Neuronal stem cell (in vitro differentiated cells): Measurements from ENCODE around the gene PROSER3.

Experiments used
- DNase-seq: peaks from one replicate; pipeline ENCODE4 v3.0.0-alpha.2; 2013; ENCODE audit warnings: low spot score
- H2AFZ ChIP-seq: one replicate; pipeline ENCODE4 v1.6.1; 2013; ENCODE audit warnings: mild to moderate bottlenecking, low read length, inconsistent platforms
- H2AK5ac ChIP-seq: 2 replicates; pipeline ENCODE4 v1.6.1; 2013; ENCODE audit warnings: low read depth, mild to moderate bottlenecking, inconsistent platforms, low read length, moderate library complexity, mixed read lengths
- H2BK120ac ChIP-seq: 2 replicates; pipeline ENCODE4 v1.6.1; 2013; ENCODE audit warnings: low read depth, mild to moderate bottlenecking, inconsistent platforms, low read length, moderate library complexity, mixed read lengths
- H2BK12ac ChIP-seq: one replicate; pipeline ENCODE4 v1.6.1; 2013; ENCODE audit warnings: low read length, inconsistent platforms
- H2BK15ac ChIP-seq: 2 replicates; pipeline ENCODE4 v1.6.1; 2013; ENCODE audit warnings: mild to moderate bottlenecking, low read length, inconsistent platforms, mixed read lengths
- H2BK5ac ChIP-seq: one replicate; pipeline ENCODE4 v1.6.1; 2013; ENCODE audit warnings: inconsistent platforms, mild to moderate bottlenecking, low read length, moderate library complexity
- H3K14ac ChIP-seq: one replicate; pipeline ENCODE4 v1.6.1; 2013; ENCODE audit warnings: low read length, inconsistent platforms
- H3K18ac ChIP-seq: 2 replicates; pipeline ENCODE4 v1.6.1; 2013; ENCODE audit warnings: low read length, inconsistent platforms
- H3K23ac ChIP-seq: 2 replicates; pipeline ENCODE4 v1.6.1; 2013; ENCODE audit warnings: low read depth, mild to moderate bottlenecking, mixed read lengths, low read length, inconsistent platforms; ENCODE audit not compliant: poor library complexity
- H3K27ac ChIP-seq: replicated peaks from 3 replicates; pipeline ENCODE4 v1.5.1; 2013; ENCODE audit warnings: low read length, inconsistent platforms
- H3K27me3 ChIP-seq, 3 experiments: 2 replicates each; pipeline ENCODE4 v1.6.1; 2013; ENCODE audit warnings: low read length in 3 of 3, mild to moderate bottlenecking in 2 of 3, inconsistent platforms in 1 of 3, low read depth in 1 of 3, mixed read lengths in 1 of 3, moderate library complexity in 1 of 3; ENCODE audit not compliant: control insufficient read depth in 3 of 3, insufficient read depth in 3 of 3
- H3K36me3 ChIP-seq, 2 donors: replicated peaks in 1 of 2; 2 replicates each; pipeline ENCODE4 v1.6.1; 2013; ENCODE audit warnings: low read length in 2 of 2; ENCODE audit not compliant: control insufficient read depth in 2 of 2, insufficient read depth in 2 of 2
- H3K4ac ChIP-seq: 2 replicates; pipeline ENCODE4 v1.6.1; 2013; ENCODE audit warnings: inconsistent platforms, mild to moderate bottlenecking, low read length, moderate library complexity
- H3K4me1 ChIP-seq, 2 donors: 1 replicate in 1 of 2; 2 replicates in 1 of 2; pipeline ENCODE4 v1.6.1; 2013; ENCODE audit warnings: low read length in 2 of 2, low read depth in 1 of 2; ENCODE audit not compliant: control insufficient read depth in 2 of 2, insufficient read depth in 1 of 2
- H3K4me2 ChIP-seq: one replicate; pipeline ENCODE4 v1.6.1; 2013; ENCODE audit warnings: mild to moderate bottlenecking, low read length, inconsistent platforms; ENCODE audit not compliant: insufficient read depth, poor library complexity, severe bottlenecking
- H3K4me3 ChIP-seq, 2 donors: 2 replicates each; pipeline ENCODE4 v1.5.1; 2013; ENCODE audit warnings: low read length in 2 of 2, mild to moderate bottlenecking in 2 of 2, inconsistent platforms in 1 of 2, moderate library complexity in 1 of 2
- H3K79me1 ChIP-seq: one replicate; pipeline ENCODE4 v1.6.1; 2013; ENCODE audit warnings: low read depth, mild to moderate bottlenecking, inconsistent platforms, low read length, moderate library complexity
- H3K9ac ChIP-seq: one replicate; pipeline ENCODE4 v1.6.1; 2013; ENCODE audit warnings: mild to moderate bottlenecking, low read depth, low read length, inconsistent platforms; ENCODE audit not compliant: poor library complexity
- H3K9me3 ChIP-seq, 2 donors: replicated peaks in 1 of 2; 2 replicates each; pipeline versions ENCODE3 to v1.6.1; 2013; ENCODE audit warnings: low read length in 2 of 2, mild to moderate bottlenecking in 2 of 2, inconsistent platforms in 1 of 2, low read depth in 1 of 2, mixed read lengths in 1 of 2, moderate library complexity in 1 of 2; ENCODE audit not compliant: control insufficient read depth in 2 of 2, insufficient read depth in 1 of 2
- H4K8ac ChIP-seq: one replicate; pipeline ENCODE4 v1.6.1; 2013; ENCODE audit warnings: low read depth, mild to moderate bottlenecking, inconsistent platforms, low read length, moderate library complexity
- H4K91ac ChIP-seq: one replicate; pipeline ENCODE4 v1.6.1; 2013; ENCODE audit warnings: low read length, low read depth, mild to moderate bottlenecking, inconsistent platforms; ENCODE audit not compliant: poor library complexity
- WGBS, 2 donors: extraction: QIAGEN DNeasy Blood & Tissue Kit; methylation state at CpG; one replicate each; pipeline ENCODE4 v1.1.7; 2013; ENCODE audit warnings: missing lambda C conversion rate in 2 of 2, mixed read lengths in 1 of 2; ENCODE audit not compliant: insufficient read length in 2 of 2, insufficient replicate concordance in 1 of 2; ENCODE audit errors: extremely low coverage in 2 of 2; 5-methylcytosine and 5-hydroxymethylcytosine counted together

PROSER3 gene

DNA sequence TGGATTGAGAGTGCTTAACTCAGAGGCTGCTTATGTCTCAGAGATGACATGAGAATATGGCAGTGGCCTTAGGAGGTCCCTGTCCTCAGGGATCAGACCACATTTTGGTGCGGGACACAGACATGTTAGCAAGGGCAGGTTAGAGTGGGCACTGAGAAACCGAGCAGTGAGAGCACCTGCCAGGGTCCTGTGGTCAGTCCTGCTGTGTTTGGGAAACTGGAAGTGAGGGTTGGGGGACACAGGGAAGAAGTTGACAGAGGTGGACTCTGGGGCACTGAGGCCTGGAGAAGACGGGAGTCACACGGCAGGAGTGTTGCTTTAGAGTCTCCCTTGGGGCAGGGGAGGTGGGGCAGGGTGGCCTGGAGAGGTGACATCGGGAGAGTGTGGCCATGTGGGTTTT is 23.1 kb upstream of the PROSER3 start:
- Histone ChIP-seq H4K91ac (no peak overlapping the region), H4K8ac (no peak overlapping the region), H3K9ac (no peak overlapping the region), H3K4me1 (peaks cover 2 to 4% of the 10 kb centered on the region in 2 donors), H3K27ac (no peak overlapping the region), H3K4ac (no peak overlapping the region), H2BK5ac (no peak overlapping the region), H3K79me1 (peaks cover 13% of the 10 kb centered on the region), H3K14ac (no peak overlapping the region), H2BK15ac (no peak overlapping the region), H3K27me3 (no peaks in the 10 kb centered on the region), H3K4me3 (no peak overlapping the region), H2AK5ac (no peak overlapping the region), H2AFZ (no peak overlapping the region), H2BK12ac (no peak overlapping the region), H2BK120ac (no peak overlapping the region), H3K36me3 (peaks cover 64 to 95% of the 10 kb centered on the region in 2 donors), H3K18ac (no peak overlapping the region), H3K4me2 (no peak overlapping the region), H3K9me3 (no peaks in the 10 kb centered on the region), H3K23ac (no peak overlapping the region)
- DNase-seq = no peak
- no CpG with 5 or more reads among the region's 5 CpGs for WGBS, 2 donors

DNA sequence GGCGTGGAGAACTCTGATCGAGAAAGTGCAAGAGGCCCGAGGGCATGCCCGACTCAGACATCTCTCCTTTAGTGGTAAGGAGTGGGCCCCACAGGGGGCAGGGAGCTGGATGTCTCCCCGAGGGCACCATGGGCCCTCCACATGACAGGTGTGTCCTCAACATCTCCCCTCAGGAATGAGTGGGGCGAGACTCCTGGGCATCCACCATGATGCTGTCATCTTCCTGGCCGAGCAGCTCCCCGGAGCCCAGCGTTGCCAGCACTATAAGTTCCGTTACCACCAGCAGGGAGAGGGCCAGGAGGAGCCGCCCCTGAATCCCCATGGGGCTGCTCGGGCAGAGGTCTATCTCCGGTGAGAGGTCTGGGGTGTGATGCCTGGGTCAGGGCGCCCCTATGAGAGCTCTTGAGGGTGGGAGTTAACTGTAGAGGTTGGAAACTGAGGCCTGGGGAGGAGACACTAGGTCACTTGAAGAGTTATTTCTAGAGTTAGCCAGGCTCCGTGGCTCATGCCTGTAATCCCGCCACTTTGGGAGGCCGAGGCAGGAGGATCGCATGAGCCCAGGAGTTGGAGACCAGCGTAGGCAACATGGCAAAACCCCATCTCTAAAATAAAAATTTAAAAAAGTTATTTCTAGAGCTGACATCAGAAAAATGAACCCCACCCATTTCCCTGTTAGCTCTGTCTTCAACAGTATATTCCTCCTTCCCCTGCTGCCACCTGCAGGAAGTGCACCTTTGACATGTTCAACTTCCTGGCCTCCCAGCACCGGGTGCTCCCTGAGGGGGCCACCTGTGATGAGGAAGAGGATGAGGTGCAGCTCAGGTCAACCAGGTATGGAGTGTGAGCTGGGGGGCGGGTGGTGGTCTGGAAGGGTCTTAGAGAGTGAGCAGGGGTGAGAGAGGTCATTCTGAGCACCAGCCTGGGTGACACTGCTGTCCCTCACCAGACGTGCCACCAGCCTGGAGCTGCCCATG is 20.8 kb upstream of the PROSER3 start:
- Histone ChIP-seq H3K9me3 (no peaks in the 10 kb centered on the region), H3K4me1 (peaks cover 2 to 5% of the 10 kb centered on the region in 2 donors), H3K4me3 (no peak overlapping the region), H3K9ac (peak overlapping the region; percentile 44), H3K79me1 (peaks cover 10% of the 10 kb centered on the region), H2BK15ac (no peak overlapping the region), H4K8ac (no peak overlapping the region), H3K18ac (no peak overlapping the region), H3K14ac (no peak overlapping the region), H2AK5ac (no peak overlapping the region), H3K23ac (no peak overlapping the region), H3K27ac (no peak overlapping the region), H3K27me3 (no peaks in the 10 kb centered on the region), H2BK5ac (no peak overlapping the region), H3K4me2 (no peak overlapping the region), H3K4ac (no peak overlapping the region), H2BK120ac (no peak overlapping the region), H4K91ac (no peak overlapping the region), H2AFZ (no peak overlapping the region), H3K36me3 (peaks cover 44 to 74% of the 10 kb centered on the region in 2 donors), H2BK12ac (no peak overlapping the region)
- no peak for DNase-seq
- WGBS, 2 donors = no CpG with 5 or more reads among the region's 22 CpGs

GRCh38 chr19:35738021-35738886 is 19.7 kb upstream of the PROSER3 start:
- Histone ChIP-seq H3K4me1 (peaks cover 2 to 5% of the 10 kb centered on the region in 2 donors), H3K4ac (no peak overlapping the region), H3K9me3 (no peaks in the 10 kb centered on the region), H2BK5ac (peak overlapping the region; percentile 87), H3K18ac (no peak overlapping the region), H3K27me3 (no peaks in the 10 kb centered on the region), H3K14ac (no peak overlapping the region), H2AFZ (no peak overlapping the region), H4K91ac (no peak overlapping the region), H3K36me3 (peaks cover 46 to 72% of the 10 kb centered on the region in 2 donors), H3K27ac (no peak overlapping the region), H2AK5ac (no peak overlapping the region), H3K4me3 (no peak overlapping the region), H2BK12ac (no peak overlapping the region), H3K79me1 (peaks cover 9% of the 10 kb centered on the region), H2BK15ac (no peak overlapping the region), H2BK120ac (no peak overlapping the region), H3K9ac (peak overlapping the region; percentile 70), H4K8ac (no peak overlapping the region), H3K4me2 (no peak overlapping the region), H3K23ac (peak overlapping the region; percentile 80)
- no CpG with 5 or more reads among the region's 37 CpGs for WGBS, 2 donors
- DNase-seq = no peak

- Histone ChIP-seq H4K91ac (no peak overlapping the region), H2AFZ (no peak overlapping the region), H3K14ac (no peak overlapping the region), H3K36me3 (peaks cover 45 to 66% of the 10 kb centered on the region in 2 donors), H3K27ac (no peak overlapping the region), H2BK15ac (no peak overlapping the region), H2BK120ac (no peak overlapping the region), H3K9ac (no peak overlapping the region), H3K18ac (no peak overlapping the region), H2BK12ac (no peak overlapping the region), H2BK5ac (no peak overlapping the region), H3K27me3 (no peaks in the 10 kb centered on the region), H3K9me3 (no peaks in the 10 kb centered on the region), H3K4ac (no peak overlapping the region), H2AK5ac (no peak overlapping the region), H3K4me1 (peaks cover 2 to 5% of the 10 kb centered on the region in 2 donors), H3K4me3 (no peak overlapping the region), H3K79me1 (peaks cover 9% of the 10 kb centered on the region), H3K4me2 (no peak overlapping the region), H3K23ac (no peak overlapping the region), H4K8ac (no peak overlapping the region)
- DNase-seq = no peak
- WGBS, 2 donors = no CpG with 5 or more reads among the region's 2 CpGs
Measured at GRCh38 chr19:35738887-35739229, 19.1 kb upstream of the PROSER3 start.
